ENCODE results near the gene MARCHF9. TPM values are rescaled to one million over a fixed set of nuclear protein-coding genes. Genes with fewer than 3 reads are reported as not detected.
"Not testable (repeated sequence)": the region's sequence is repeated elsewhere in the genome, so short reads cannot be mapped to it uniquely, and the experiment has no call there.

MARCHF9 gene
- polyA plus RNA-seq, 3 donors = 16.6 to 24.8 (median 17.6) TPM

DNA sequence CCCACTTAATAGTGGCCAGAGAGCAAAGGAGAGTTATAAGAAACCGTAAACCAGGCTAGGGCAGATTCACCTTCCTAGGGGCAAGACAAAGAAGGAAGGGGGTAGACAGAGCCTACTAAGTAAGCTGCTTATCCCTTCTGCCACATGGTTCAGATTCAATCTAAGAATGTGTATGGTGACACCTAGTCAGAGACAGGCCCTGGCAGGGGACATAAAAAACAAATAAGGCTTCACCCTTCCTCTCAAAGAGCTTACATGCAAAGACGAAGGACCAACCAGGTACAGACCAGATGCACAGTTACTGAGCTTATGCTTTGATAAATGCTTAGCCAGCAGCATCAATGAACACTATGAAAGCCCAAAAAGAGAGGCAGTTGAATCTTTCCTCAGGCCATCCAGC lies 7.6 kb downstream of the MARCHF9 start:
- DNase-seq (ENCODE audit: extremely low read depth in 1 of 11, low read depth in 9 of 11, low spot score in 4 of 11) = no peak

DNA sequence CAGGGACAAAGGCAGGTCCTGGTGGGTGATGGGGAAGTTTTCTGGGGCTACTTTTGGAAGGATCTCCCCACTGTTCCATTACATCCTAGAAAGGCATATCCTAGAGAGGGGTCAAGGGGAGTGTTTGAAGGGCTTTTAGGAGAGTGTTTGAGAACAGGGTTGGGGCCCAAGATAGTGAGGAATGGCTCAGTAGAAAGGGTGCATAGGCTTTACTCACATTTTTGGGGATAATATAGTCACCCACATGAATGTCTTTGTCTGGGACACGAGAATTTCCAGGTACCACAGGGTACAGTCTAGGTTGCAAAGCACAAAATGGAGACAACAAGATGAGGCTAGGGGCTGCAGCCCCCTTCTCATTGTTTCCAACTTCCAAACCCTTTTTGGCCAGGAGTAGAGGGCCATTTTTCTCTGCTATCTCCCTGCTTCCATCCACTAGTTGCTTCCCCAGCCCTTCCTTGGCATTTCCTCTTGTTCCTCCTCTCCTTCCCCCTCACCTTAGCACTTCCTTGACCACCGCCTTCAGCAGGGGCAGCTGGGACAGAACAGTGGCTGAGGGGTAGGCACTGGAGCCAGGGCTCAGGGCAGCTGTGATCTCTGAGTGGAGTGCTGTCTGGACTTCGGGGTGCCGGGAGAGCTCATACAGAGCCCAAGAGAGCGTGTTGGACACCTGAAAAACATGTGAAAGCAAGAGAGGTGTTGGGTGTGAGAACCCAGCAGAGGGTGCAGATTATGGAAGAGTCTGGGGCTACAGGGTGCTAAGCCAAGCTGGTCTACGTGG lies 9.2 kb downstream of the MARCHF9 start:
- DNase-seq (ENCODE audit: extremely low read depth in 1 of 11, low read depth in 9 of 11, low spot score in 4 of 11) = no peak

GRCh38 chr12:57764662-57765002 lies 9.7 kb downstream of the MARCHF9 start:
- DNase-seq (ENCODE audit: extremely low read depth in 1 of 11, low read depth in 9 of 11, low spot score in 4 of 11) = no peak

DNA sequence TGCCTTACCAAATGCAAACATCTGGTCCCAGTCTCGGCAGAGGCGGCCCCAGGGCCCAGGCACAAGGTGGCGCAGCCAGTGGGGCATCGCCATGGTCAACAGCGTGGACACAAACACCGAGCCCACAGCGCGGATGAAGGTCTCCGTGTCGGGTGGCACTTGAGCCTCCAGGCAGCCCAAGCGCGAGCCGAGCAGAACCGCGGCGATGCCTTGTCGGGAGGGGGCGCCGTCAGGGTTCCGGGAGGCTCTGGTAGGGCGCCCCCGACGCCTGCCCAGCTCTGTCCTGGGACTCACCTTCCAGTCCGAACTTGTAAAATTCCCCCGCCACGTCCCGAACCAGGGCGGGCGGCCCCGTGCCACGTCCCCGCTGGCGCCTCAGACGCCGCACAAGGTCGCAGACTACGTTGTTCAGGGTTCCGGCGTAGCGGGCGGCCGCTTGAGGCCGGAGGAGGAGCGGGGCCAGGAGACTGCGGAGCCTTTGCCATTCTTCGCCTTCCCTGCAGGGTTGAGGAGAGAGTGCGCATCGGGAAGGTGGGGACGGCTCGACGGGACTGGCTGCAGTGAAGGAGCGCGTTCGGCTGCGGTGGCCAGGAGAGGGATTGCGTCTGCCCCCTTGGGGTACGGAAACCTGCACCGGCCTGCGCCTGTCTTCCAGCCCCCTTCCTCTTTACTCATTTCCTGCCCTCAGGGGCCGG lies 10.2 kb downstream of the MARCHF9 start:
- no peak for DNase-seq (ENCODE audit: extremely low read depth in 1 of 11, low read depth in 9 of 11, low spot score in 4 of 11)

DNA sequence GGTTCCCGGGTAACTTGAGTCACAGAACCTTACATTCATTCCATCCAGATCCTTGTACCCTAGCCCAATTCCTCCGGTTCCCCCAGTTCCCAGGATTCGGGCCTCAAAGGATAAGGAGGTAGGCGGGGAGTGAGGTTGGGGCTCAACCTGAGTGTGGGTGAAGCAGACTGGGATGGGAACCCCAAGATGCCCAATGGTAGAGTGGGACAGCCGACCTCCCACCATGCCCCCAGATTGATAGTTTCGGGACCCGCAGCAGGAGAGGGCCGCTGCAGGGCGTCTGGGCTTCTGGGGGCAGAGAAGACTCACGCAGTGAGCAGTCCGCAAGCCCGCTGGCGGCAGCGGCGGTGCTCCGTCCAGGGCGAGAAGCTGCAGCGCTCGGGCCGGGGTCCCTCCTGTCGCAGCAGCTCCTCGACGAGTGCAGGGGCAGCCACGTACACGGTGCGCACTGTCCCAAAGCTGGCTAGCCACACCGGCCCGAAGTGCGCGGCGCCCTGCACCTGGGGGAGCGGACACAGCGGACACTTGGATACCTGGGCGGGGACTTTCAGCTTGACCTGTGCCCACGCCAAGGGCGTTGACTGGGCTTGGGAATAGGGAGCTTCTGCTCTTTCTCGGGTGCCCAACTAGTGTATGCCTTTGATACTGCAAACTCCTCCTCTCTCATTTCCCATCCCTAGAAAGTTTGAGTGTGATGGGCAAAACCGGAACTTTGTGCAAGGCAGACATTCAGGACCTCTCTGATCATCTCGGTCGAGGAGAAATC lies 11.0 kb downstream of the MARCHF9 start:
- DNase-seq (ENCODE audit: extremely low read depth in 1 of 11, low read depth in 9 of 11, low spot score in 4 of 11) = no peak

DNA sequence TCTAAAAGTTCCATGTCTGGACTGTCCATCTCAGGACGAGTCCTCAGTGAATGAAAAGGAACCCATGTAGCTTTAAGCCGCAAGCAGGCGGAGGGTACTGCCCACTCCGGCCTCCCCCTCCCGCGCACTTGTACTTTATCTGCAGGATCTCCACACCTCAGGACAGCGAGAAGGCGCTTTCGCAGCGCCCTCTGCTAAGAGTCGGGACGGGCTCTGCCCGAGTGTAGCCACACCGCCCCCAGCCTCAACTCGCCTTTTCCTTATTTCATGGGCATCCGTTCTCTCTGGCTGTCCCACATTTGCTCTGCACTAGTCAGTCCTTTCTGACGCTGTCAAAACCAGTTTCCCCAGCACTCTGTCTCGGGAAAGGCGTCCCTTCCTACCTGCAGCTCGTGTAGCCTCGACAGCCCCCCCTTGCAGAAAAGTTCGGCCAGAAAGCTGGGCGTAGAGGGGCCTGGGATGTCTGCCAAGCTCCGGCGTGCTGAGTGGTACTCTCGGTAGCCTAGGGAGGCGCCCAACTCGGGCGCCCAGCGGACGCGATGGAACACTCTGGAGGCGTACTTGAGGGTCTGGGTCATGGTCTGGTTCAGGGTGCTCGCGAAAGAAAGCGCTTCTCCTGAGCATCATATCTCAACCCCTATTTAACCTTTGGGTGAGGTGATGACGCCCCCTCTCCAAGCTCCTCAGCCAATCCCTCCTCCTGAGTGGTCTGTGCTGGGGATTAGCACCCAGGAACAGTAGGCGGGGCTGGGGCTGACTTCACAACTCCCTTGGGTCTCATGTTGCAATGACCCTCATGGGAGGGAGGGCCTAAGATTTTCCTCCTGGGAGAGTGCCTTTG lies 11.8 kb downstream of the MARCHF9 start, which contains the start of gene CYP27B1:
Gene CYP27B1, minus strand, starts transcription at position 615 of the 841 bp plus-strand sequence. Its CDS starts 37 bp downstream, at position 578.
- DNase-seq (ENCODE audit: extremely low read depth in 1 of 11, low read depth in 9 of 11, low spot score in 4 of 11) = no peak

- DNase-seq (ENCODE audit: extremely low read depth in 1 of 11, low read depth in 9 of 11, low spot score in 4 of 11) = no peak
Measured at GRCh38 chr12:57767305-57767698, 12.4 kb downstream of the MARCHF9 start.

- DNase-seq (ENCODE audit: extremely low read depth in 1 of 11, low read depth in 9 of 11, low spot score in 4 of 11) = no peak
Measured at GRCh38 chr12:57767876-57768275, 13.0 kb downstream of the MARCHF9 start.

GRCh38 chr12:57769594-57769993 lies 14.7 kb downstream of the MARCHF9 start:
- no peak for DNase-seq (ENCODE audit: extremely low read depth in 1 of 11, low read depth in 9 of 11, low spot score in 4 of 11)

DNA sequence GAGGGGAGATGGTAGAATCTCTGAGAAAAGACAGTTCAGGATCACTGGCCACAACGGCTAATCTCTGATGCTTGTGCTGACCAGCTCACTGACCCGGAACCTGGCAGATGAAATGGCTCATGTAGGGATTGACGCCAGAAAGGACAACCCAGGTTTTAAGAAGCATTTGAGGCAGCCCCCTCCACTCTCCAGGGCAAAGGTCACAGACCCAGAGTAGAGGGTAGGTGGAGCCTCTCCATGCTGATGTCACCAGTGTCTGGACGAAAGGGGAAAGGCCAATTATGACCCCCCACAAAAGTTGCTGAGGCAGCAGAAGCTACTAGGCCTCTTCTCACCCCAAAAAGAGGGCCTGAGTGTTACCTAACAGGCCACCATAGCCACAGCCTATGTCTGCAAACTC lies 15.8 kb downstream of the MARCHF9 start:
- DNase-seq (ENCODE audit: extremely low read depth in 1 of 11, low read depth in 9 of 11, low spot score in 4 of 11) = no peak

- DNase-seq (ENCODE audit: extremely low read depth in 1 of 11, low read depth in 9 of 11, low spot score in 4 of 11) = peak in 8 of 11 donors; percentile 77 to 93 (median 88)
Measured at GRCh38 chr12:57771236-57771872, 16.5 kb downstream of the MARCHF9 start.

- DNase-seq (ENCODE audit: extremely low read depth in 1 of 11, low read depth in 9 of 11, low spot score in 4 of 11) = peak; percentile 91 to 97 (median 95)
Measured at GRCh38 chr12:57771873-57772428, 17.0 kb downstream of the MARCHF9 start, which contains the start of gene METTL1. METTL1 (minus strand) TSS chr12:57772105; CDS start chr12:57772083, 22 bp downstream.

- DNase-seq (ENCODE audit: extremely low read depth in 1 of 11, low read depth in 9 of 11, low spot score in 4 of 11) = peak in 1 of 11 donors; percentile 40
Measured at GRCh38 chr12:57772429-57773322, 17.8 kb downstream of the MARCHF9 start, which contains the start of gene EEF1AKMT3. EEF1AKMT3 (plus strand) TSS chr12:57772614; CDS start chr12:57772725, 111 bp downstream.

GRCh38 chr12:57774634-57775033 lies 19.7 kb downstream of the MARCHF9 start:
- not testable (repeated sequence) for DNase-seq (ENCODE audit: extremely low read depth in 1 of 11, low read depth in 9 of 11, low spot score in 4 of 11)

GRCh38 chr12:57775044-57775443 lies 20.1 kb downstream of the MARCHF9 start:
- no peak for DNase-seq (ENCODE audit: extremely low read depth in 1 of 11, low read depth in 9 of 11, low spot score in 4 of 11)

GRCh38 chr12:57775563-57776246 lies 20.8 kb downstream of the MARCHF9 start:
- DNase-seq (ENCODE audit: extremely low read depth in 1 of 11, low read depth in 9 of 11, low spot score in 4 of 11) = no peak
